H1 (cell line): ENCODE results near the gene HERC5.

ENCODE experiments used
- CBX5 ChIP-seq: fragments of 300-800, 300-1000 bp; sonication (generic); IDR thresholded peaks from 2 replicates; pipeline ENCODE4 v1.7.1; 2016; ENCODE audit warnings: antibody characterized with exemption, low read length, low read depth
- GABPA ChIP-seq: IDR thresholded peaks from 2 replicates; pipeline ENCODE4 v1.6.1; 2011; ENCODE audit warnings: mild to moderate bottlenecking, low read length, moderate library complexity, borderline replicate concordance; ENCODE audit not compliant: insufficient read depth
- POLR2A ChIP-seq, 2 experiments: IDR thresholded peaks; 1 replicate in 1 of 2; 2 replicates in 1 of 2; pipeline ENCODE4 v1.6.1; 2011; ENCODE audit warnings: low read depth in 2 of 2, low read length in 2 of 2, mild to moderate bottlenecking in 2 of 2; ENCODE audit errors: control extremely low read depth in 1 of 2
- TF ChIP-seq, protein P1 (sequence below), 3 experiments: IDR thresholded peaks; 1 replicate in 2 of 3; 2 replicates in 1 of 3; pipeline versions ENCODE4 v1.5.1 to v1.6.1; 2011; ENCODE audit warnings: low read length in 3 of 3, mild to moderate bottlenecking in 3 of 3, inconsistent platforms in 2 of 3, low read depth in 1 of 3, moderate library complexity in 1 of 3; ENCODE audit not compliant: insufficient read depth in 1 of 3; ENCODE audit errors: control extremely low read depth in 1 of 3

DNA sequence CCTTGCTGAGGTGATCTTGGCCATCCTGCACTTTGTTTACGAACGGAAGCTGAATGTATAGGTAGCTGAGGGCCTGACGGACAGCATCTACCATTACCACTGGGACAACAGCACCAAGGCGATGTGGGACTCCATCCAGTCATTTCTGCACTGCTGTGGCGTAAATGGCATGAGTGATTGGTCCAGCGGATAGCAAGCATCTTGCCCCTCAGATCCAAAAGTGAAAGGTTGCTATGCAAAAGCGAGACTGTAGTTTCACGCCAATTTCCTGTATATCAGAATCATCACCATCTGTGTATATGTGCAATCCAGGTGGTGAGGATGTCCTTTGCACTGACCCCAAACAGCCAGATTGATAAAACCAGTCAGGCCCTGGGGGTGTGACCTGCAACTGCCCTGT, 70.9 kb downstream of the HERC5 start:
- TF ChIP-seq, protein P1, sequence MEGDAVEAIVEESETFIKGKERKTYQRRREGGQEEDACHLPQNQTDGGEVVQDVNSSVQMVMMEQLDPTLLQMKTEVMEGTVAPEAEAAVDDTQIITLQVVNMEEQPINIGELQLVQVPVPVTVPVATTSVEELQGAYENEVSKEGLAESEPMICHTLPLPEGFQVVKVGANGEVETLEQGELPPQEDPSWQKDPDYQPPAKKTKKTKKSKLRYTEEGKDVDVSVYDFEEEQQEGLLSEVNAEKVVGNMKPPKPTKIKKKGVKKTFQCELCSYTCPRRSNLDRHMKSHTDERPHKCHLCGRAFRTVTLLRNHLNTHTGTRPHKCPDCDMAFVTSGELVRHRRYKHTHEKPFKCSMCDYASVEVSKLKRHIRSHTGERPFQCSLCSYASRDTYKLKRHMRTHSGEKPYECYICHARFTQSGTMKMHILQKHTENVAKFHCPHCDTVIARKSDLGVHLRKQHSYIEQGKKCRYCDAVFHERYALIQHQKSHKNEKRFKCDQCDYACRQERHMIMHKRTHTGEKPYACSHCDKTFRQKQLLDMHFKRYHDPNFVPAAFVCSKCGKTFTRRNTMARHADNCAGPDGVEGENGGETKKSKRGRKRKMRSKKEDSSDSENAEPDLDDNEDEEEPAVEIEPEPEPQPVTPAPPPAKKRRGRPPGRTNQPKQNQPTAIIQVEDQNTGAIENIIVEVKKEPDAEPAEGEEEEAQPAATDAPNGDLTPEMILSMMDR (IDR thresholded peaks at IDR 0.05; ENCODE audit: control extremely low read depth in 1 of 3, insufficient read depth in 1 of 3, low read depth in 1 of 3, low read length in 3 of 3), result no peak
- no peak for TF ChIP-seq GABPA
- TF ChIP-seq POLR2A (IDR thresholded peaks at IDR 0.05; ENCODE audit: control extremely low read depth in 1 of 2, low read depth in 2 of 2, low read length in 2 of 2), result no peak
- TF ChIP-seq CBX5, result no peak
